K562 (cell line): Measurements from ENCODE around the gene PI16. TPM values are rescaled to one million over a fixed set of nuclear protein-coding genes. Genes with fewer than 3 reads are reported as not detected.

Experiments used
- ATAC-seq: fragments of 200-7000 bp; cut with Tn5 transposase; 3 replicates; pipeline ENCODE4 v1.9.1; 2020; ENCODE audit warnings: moderate library complexity
- BruUV-seq: library from RNA; stranded (reverse); fragments of 400-500 nt; replicated peaks from 2 replicates; lab custom pipeline; 2021; lab: Mats Ljungman, UMichigan
- CTCF ChIA-PET: fragments of 300-600 bp; formaldehyde crosslinking; extraction: SDS; loops from one replicate; lab custom pipeline; 2021; ENCODE audit warnings: low intra/inter-chr PET ratio; lab: Yijun Ruan, JAX
- POLR2A ChIA-PET: fragments of 300-600, 350-650 bp; sonication (Branson Sonifier 250); formaldehyde crosslinking; extraction: SDS; loops from one replicate; lab custom pipeline; 2021; ENCODE audit warnings: antibody characterized with exemption, inconsistent platforms; lab: Yijun Ruan, JAX
- DNase-seq, 4 experiments: peaks; one replicate each; pipeline versions ENCODE4 v3.0.0 to v3.0.0-alpha.2; 2011 to 2018; ENCODE audit warnings: low spot score in 3 of 4, mixed read lengths in 3 of 4; ENCODE audit errors: extremely low read depth in 1 of 4
- FAIRE-seq: peaks from 2 replicates; lab custom pipeline; 2011; peaks lifted over from hg19 to GRCh38; lab: Jason Lieb, UNC
- H2AFZ ChIP-seq: 2 replicates; pipeline ENCODE4 v1.6.0; 2011; ENCODE audit warnings: low read depth, low read length, control low read depth, inconsistent platforms
- H3K27ac ChIP-seq: fragments of 200-600 bp; 3 replicates; pipeline ENCODE4 v1.8.0; 2011; ENCODE audit warnings: low read depth, mild to moderate bottlenecking, control low read depth, inconsistent platforms, low read length, moderate library complexity, mixed read lengths; ENCODE audit errors: extremely low read depth
- H3K27me3 ChIP-seq, 2 experiments: fragments of 300-600 bp in 1 of 2; 2 replicates in 1 of 2; 3 replicates in 1 of 2; pipeline versions ENCODE4 v1.6.0 to v1.8.0; 2011; ENCODE audit warnings: inconsistent platforms in 2 of 2, low read length in 2 of 2, mild to moderate bottlenecking in 1 of 2, mixed read lengths in 1 of 2, moderate library complexity in 1 of 2; ENCODE audit not compliant: control insufficient read depth in 2 of 2, insufficient read depth in 2 of 2
- H3K36me3 ChIP-seq: fragments of 300-600 bp; 3 replicates; pipeline ENCODE4 v1.8.0; 2011; ENCODE audit warnings: mild to moderate bottlenecking, low read length, inconsistent platforms; ENCODE audit not compliant: control insufficient read depth, insufficient read depth
- H3K4me1 ChIP-seq, 2 experiments: fragments of 200-600 bp in 1 of 2; replicated peaks in 1 of 2; 2 replicates in 1 of 2; 3 replicates in 1 of 2; pipeline versions ENCODE4 v1.5.1 to v1.8.0; 2011; ENCODE audit warnings: inconsistent platforms in 2 of 2, low read length in 2 of 2, mild to moderate bottlenecking in 1 of 2, mixed read lengths in 1 of 2, moderate library complexity in 1 of 2; ENCODE audit not compliant: control insufficient read depth in 2 of 2, insufficient read depth in 2 of 2
- H3K4me2 ChIP-seq: 2 replicates; pipeline ENCODE4 v1.6.1; 2011; ENCODE audit warnings: low read length, control low read depth, inconsistent platforms, mixed read lengths; ENCODE audit not compliant: insufficient read depth
- H3K4me3 ChIP-seq: fragments of 200-600 bp; sonication (generic), shearing (Covaris generic); 2 replicates; pipeline ENCODE4 v1.5.1; 2016; ENCODE audit warnings: control low read depth, inconsistent platforms
- H3K79me2 ChIP-seq: fragments of 200-600 bp; 3 replicates; pipeline ENCODE4 v1.8.0; 2011; ENCODE audit warnings: low read length, inconsistent platforms; ENCODE audit not compliant: control insufficient read depth, insufficient read depth
- H3K9ac ChIP-seq, 2 experiments: 2 replicates each; pipeline versions ENCODE4 v1.6.0 to v1.6.1; 2011; ENCODE audit warnings: low read depth in 2 of 2, low read length in 2 of 2, control low read depth in 1 of 2, inconsistent platforms in 1 of 2, mild to moderate bottlenecking in 1 of 2, mixed read lengths in 1 of 2; ENCODE audit not compliant: insufficient read depth in 1 of 2
- H3K9me1 ChIP-seq: one replicate; pipeline ENCODE4 v1.6.0; 2011; ENCODE audit warnings: inconsistent platforms, mild to moderate bottlenecking, low read length, moderate library complexity; ENCODE audit not compliant: control insufficient read depth, insufficient read depth
- H3K9me3 ChIP-seq: replicated peaks from 2 replicates; pipeline ENCODE4 v1.5.1; 2011; ENCODE audit warnings: low read depth, low read length, inconsistent platforms; ENCODE audit not compliant: control insufficient read depth, insufficient read depth
- H4K20me1 ChIP-seq: replicated peaks from 2 replicates; pipeline ENCODE4 v1.6.1; 2011; ENCODE audit warnings: low read length, inconsistent platforms, mixed read lengths; ENCODE audit not compliant: control insufficient read depth, insufficient read depth
- EHMT2 ChIP-seq: fragments of 450-650 bp; IDR thresholded peaks from 2 replicates; pipeline ENCODE4 v1.6.1; 2018; ENCODE audit warnings: antibody characterized with exemption
- ETV6 ChIP-seq, 3 experiments: fragments of 150-350 bp in 1 of 3; sonication (generic) in 1 of 3; formaldehyde crosslinking in 1 of 3; IDR thresholded peaks; 2 replicates each; pipeline versions ENCODE4 v1.6.1 to v1.8.0; 2014 to 2022; ENCODE audit warnings: borderline replicate concordance in 2 of 3, low read depth in 2 of 3, antibody characterized with exemption in 1 of 3, low read length in 1 of 3, mild to moderate bottlenecking in 1 of 3, missing genetic modification reagents in 1 of 3
- MTF1 ChIP-seq: fragments of 250-450 bp; sonication (Bioruptor Pico); IDR thresholded peaks from 2 replicates; pipeline ENCODE4 v1.9.0; 2021; ENCODE audit warnings: moderate library complexity, mild to moderate bottlenecking, inconsistent platforms, borderline replicate concordance
- NFIC ChIP-seq: fragments of 450-650 bp; IDR thresholded peaks from 2 replicates; pipeline ENCODE4 v1.6.1; 2017; ENCODE audit warnings: mild to moderate bottlenecking, inconsistent platforms
- RBBP5 ChIP-seq: fragments of 200-600 bp; sonication (generic); IDR thresholded peaks from 2 replicates; pipeline ENCODE4 v1.6.1; 2012; ENCODE audit warnings: borderline replicate concordance, mild to moderate bottlenecking, low read length, control low read depth, inconsistent platforms; ENCODE audit not compliant: insufficient read depth, poor library complexity, severe bottlenecking
- SMAD3 ChIP-seq: fragments of 450-650 bp; formaldehyde crosslinking; conservative IDR thresholded peaks from 2 replicates; pipeline ENCODE4 v1.4.0; 2020; ENCODE audit warnings: mild to moderate bottlenecking
- ZKSCAN1 ChIP-seq: fragments of 150-350 bp; IDR thresholded peaks from 2 replicates; pipeline ENCODE4 v1.6.1; 2016; ENCODE audit warnings: low read depth, low read length
- ZNF75A ChIP-seq: fragments of 450-650 bp; formaldehyde crosslinking; IDR thresholded peaks from 2 replicates; pipeline ENCODE4 v1.4.0; 2020; ENCODE audit warnings: mild to moderate bottlenecking
- WGBS: fragments of 100-300 bp; shearing (Covaris generic); methylation state at CpG from one replicate; pipeline ENCODE4 v1.1.6; 2016; ENCODE audit warnings: low coverage, mixed read lengths; ENCODE audit not compliant: insufficient coverage; ENCODE audit errors: missing lambda C conversion rate; 5-methylcytosine and 5-hydroxymethylcytosine counted together
- in situ Hi-C: fragments of 300-500 bp; cut with MboI; formaldehyde crosslinking; loops from 4 replicates; pipeline ENCODE4 v1.15.0; 2018; ENCODE audit warnings: inconsistent platforms, mixed read lengths
- intact Hi-C: fragments of 100-400 bp; cut with micrococcal nuclease; formaldehyde crosslinking; loops from 2 replicates; pipeline ENCODE4 v1.14.2; 2022
- polyA plus RNA-seq, 8 experiments: library from polyadenylated mRNA; depleted of rRNA in 4 of 8; stranded (reverse) in 5 of 8; unstranded in 3 of 8; fragments of >200 nt; fragmentation: Nextera tagmentation in 2 of 8; fragmentation: Illumina TruSeq in 1 of 8; extraction: Ambion mirVana in 2 of 8; extraction: Trizol in 1 of 8; gene quantifications; 2 replicates each; pipeline versions ENCODE4 v1.2.1 to v1.2.3, GENCODE V29; 2011 to 2014; ENCODE audit warnings: inconsistent platforms in 1 of 8, missing spikeins in 1 of 8
- total RNA-seq, 7 experiments: library from RNA; depleted of rRNA in 6 of 7; stranded (reverse); fragments of >200 nt in 6 of 7; fragmentation: Illumina TruSeq in 2 of 7; extraction: Trizol in 2 of 7; gene quantifications; 2 replicates each; pipeline versions ENCODE4 v1.2.1 to v1.2.3, GENCODE V29; 2011 to 2021; ENCODE audit warnings: low replicate concordance in 1 of 7
- TF ChIP-seq, protein P1 (sequence below): fragments of 200-800 bp; sonication (Bioruptor generic); IDR thresholded peaks from 2 replicates; pipeline ENCODE4 v1.6.1; 2017; ENCODE audit warnings: missing genetic modification characterization, missing compliant biosample characterization
- TF ChIP-seq, protein P2 (sequence below): sonication (generic); formaldehyde crosslinking; IDR thresholded peaks from 2 replicates; pipeline ENCODE4 v1.8.1; 2023; ENCODE audit warnings: mild to moderate bottlenecking, missing genetic modification reagents
- TF ChIP-seq, protein P3 (sequence below): sonication (generic); formaldehyde crosslinking; IDR thresholded peaks from 2 replicates; pipeline ENCODE4 v1.8.0; 2023; ENCODE audit warnings: mild to moderate bottlenecking, missing genetic modification reagents

Gene PI16
- total and polyA plus RNA-seq, 9 of the 15 experiments (the other 6 are each of a cell fraction or from before 2014, with no cell fraction given): 0.06 to 0.18 TPM; not detected in 7

DNA sequence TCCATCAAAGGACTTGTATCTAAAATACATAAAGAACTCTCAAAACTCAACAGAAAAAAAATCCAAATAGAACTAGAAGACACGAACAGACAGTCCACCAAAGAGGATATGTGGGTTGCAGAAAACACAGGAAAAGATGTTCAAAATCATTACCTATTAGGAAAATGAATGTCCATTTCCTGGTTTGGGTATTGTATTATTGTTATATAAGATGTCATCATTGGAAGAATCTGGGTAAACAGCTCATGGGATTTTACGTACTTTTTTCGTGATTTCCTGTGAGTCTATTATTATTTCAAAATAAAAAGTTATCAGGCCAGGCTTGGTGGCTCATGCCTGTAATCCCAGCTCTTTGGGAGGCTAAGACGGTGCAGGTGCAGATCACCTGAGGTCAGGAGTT, 9.2 kb upstream of the PI16 start:
- Histone ChIP-seq H3K36me3 (no peaks in the 10 kb centered on the region), H3K79me2 (no peaks in the 10 kb centered on the region), H3K27ac (no peak overlapping the region), H3K4me3 (no peak overlapping the region), H3K9me1 (no peaks in the 10 kb centered on the region), H3K4me2 (no peak overlapping the region), H2AFZ (no peak overlapping the region), H3K4me1 (no peaks in the 10 kb centered on the region), H3K9ac (no peak overlapping the region), H4K20me1 (peaks cover 2% of the 10 kb centered on the region; the same call in 1 of the 2 replicates), H3K9me3 (no peaks in the 10 kb centered on the region), H3K27me3 (peaks cover 27 to 54% of the 10 kb centered on the region in 2 experiments)
- DNase-seq (no peak), FAIRE-seq (no peak), ATAC-seq (no peak)
- in situ Hi-C loops (no loop called here), intact Hi-C loops (no loop called here)
- no peak for TF ChIP-seq SMAD3 (CRISPR knock-in tag)
- no peak for TF ChIP-seq ZNF75A (CRISPR knock-in tag)
- TF ChIP-seq ETV6 (IDR thresholded peaks at IDR 0.05; ENCODE audit: borderline replicate concordance in 1 of 2, low read depth in 2 of 2, low read length in 1 of 2): no peak
- no peak for TF ChIP-seq ETV6 (CRISPR knock-in tag; IDR thresholded peaks at IDR 0.05; ENCODE audit: borderline replicate concordance)
- TF ChIP-seq, protein P1, sequence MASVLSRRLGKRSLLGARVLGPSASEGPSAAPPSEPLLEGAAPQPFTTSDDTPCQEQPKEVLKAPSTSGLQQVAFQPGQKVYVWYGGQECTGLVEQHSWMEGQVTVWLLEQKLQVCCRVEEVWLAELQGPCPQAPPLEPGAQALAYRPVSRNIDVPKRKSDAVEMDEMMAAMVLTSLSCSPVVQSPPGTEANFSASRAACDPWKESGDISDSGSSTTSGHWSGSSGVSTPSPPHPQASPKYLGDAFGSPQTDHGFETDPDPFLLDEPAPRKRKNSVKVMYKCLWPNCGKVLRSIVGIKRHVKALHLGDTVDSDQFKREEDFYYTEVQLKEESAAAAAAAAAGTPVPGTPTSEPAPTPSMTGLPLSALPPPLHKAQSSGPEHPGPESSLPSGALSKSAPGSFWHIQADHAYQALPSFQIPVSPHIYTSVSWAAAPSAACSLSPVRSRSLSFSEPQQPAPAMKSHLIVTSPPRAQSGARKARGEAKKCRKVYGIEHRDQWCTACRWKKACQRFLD: no peak
- TF ChIP-seq MTF1 (CRISPR knock-in tag): no peak
- TF ChIP-seq RBBP5: no peak
- TF ChIP-seq EHMT2: no peak
- TF ChIP-seq, protein P2, sequence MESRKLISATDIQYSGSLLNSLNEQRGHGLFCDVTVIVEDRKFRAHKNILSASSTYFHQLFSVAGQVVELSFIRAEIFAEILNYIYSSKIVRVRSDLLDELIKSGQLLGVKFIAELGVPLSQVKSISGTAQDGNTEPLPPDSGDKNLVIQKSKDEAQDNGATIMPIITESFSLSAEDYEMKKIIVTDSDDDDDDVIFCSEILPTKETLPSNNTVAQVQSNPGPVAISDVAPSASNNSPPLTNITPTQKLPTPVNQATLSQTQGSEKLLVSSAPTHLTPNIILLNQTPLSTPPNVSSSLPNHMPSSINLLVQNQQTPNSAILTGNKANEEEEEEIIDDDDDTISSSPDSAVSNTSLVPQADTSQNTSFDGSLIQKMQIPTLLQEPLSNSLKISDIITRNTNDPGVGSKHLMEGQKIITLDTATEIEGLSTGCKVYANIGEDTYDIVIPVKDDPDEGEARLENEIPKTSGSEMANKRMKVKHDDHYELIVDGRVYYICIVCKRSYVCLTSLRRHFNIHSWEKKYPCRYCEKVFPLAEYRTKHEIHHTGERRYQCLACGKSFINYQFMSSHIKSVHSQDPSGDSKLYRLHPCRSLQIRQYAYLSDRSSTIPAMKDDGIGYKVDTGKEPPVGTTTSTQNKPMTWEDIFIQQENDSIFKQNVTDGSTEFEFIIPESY (CRISPR knock-in tag): no peak
- no peak for TF ChIP-seq ZKSCAN1
- TF ChIP-seq, protein P3, sequence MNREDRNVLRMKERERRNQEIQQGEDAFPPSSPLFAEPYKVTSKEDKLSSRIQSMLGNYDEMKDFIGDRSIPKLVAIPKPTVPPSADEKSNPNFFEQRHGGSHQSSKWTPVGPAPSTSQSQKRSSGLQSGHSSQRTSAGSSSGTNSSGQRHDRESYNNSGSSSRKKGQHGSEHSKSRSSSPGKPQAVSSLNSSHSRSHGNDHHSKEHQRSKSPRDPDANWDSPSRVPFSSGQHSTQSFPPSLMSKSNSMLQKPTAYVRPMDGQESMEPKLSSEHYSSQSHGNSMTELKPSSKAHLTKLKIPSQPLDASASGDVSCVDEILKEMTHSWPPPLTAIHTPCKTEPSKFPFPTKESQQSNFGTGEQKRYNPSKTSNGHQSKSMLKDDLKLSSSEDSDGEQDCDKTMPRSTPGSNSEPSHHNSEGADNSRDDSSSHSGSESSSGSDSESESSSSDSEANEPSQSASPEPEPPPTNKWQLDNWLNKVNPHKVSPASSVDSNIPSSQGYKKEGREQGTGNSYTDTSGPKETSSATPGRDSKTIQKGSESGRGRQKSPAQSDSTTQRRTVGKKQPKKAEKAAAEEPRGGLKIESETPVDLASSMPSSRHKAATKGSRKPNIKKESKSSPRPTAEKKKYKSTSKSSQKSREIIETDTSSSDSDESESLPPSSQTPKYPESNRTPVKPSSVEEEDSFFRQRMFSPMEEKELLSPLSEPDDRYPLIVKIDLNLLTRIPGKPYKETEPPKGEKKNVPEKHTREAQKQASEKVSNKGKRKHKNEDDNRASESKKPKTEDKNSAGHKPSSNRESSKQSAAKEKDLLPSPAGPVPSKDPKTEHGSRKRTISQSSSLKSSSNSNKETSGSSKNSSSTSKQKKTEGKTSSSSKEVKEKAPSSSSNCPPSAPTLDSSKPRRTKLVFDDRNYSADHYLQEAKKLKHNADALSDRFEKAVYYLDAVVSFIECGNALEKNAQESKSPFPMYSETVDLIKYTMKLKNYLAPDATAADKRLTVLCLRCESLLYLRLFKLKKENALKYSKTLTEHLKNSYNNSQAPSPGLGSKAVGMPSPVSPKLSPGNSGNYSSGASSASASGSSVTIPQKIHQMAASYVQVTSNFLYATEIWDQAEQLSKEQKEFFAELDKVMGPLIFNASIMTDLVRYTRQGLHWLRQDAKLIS: no peak
- TF ChIP-seq NFIC: no peak
- 16% methylated on average over 4 of the region's 4 CpGs for WGBS
- CTCF ChIA-PET: no interaction called here
- no TSS peak for BruUV-seq
- POLR2A ChIA-PET: no interaction called here
